Mesenchymal stem cell (in vitro differentiated cells and primary cell): ENCODE measurements around the gene PDE2A.

Experiments
- DNase-seq: peaks from one replicate; pipeline ENCODE4 v3.0.0-alpha.2; 2013
- H2AFZ ChIP-seq: one replicate; pipeline ENCODE4 v1.6.1; 2013; ENCODE audit warnings: low read depth, mild to moderate bottlenecking, control low read depth, inconsistent platforms, low read length, moderate library complexity
- H2AK5ac ChIP-seq: 2 replicates; pipeline ENCODE4 v1.6.1; 2013; ENCODE audit warnings: low read length, moderate library complexity, mild to moderate bottlenecking, inconsistent platforms; ENCODE audit not compliant: severe bottlenecking
- H2BK120ac ChIP-seq: one replicate; pipeline ENCODE4 v1.6.1; 2013; ENCODE audit warnings: low read depth, mild to moderate bottlenecking, inconsistent platforms, low read length, moderate library complexity
- H2BK12ac ChIP-seq, 2 experiments: one replicate each; pipeline ENCODE4 v1.6.1; 2013; ENCODE audit warnings: inconsistent platforms in 2 of 2, low read length in 2 of 2, mild to moderate bottlenecking in 2 of 2, moderate library complexity in 2 of 2, control low read depth in 1 of 2
- H2BK15ac ChIP-seq: one replicate; pipeline ENCODE4 v1.6.1; 2013; ENCODE audit warnings: mild to moderate bottlenecking, low read depth, inconsistent platforms; ENCODE audit not compliant: poor library complexity, severe bottlenecking
- H2BK5ac ChIP-seq: 2 replicates; pipeline ENCODE4 v1.6.1; 2013; ENCODE audit warnings: low read depth, mild to moderate bottlenecking, low read length, control low read depth, inconsistent platforms; ENCODE audit not compliant: poor library complexity, severe bottlenecking
- H3K14ac ChIP-seq, 2 experiments: one replicate each; pipeline ENCODE4 v1.6.1; 2013; ENCODE audit warnings: inconsistent platforms in 2 of 2, low read length in 2 of 2, control low read depth in 1 of 2, mild to moderate bottlenecking in 1 of 2, moderate library complexity in 1 of 2
- H3K18ac ChIP-seq, 2 experiments: one replicate each; pipeline ENCODE4 v1.6.1; 2013; ENCODE audit warnings: inconsistent platforms in 2 of 2, low read length in 2 of 2, control low read depth in 1 of 2, low read depth in 1 of 2, mild to moderate bottlenecking in 1 of 2
- H3K23ac ChIP-seq, 2 experiments: one replicate each; pipeline ENCODE4 v1.6.1; 2013; ENCODE audit warnings: inconsistent platforms in 2 of 2, low read length in 2 of 2, mild to moderate bottlenecking in 2 of 2, moderate library complexity in 2 of 2, control low read depth in 1 of 2
- H3K27ac ChIP-seq: 2 replicates; pipeline ENCODE4 v1.5.1; 2013; ENCODE audit warnings: mild to moderate bottlenecking, moderate library complexity, low read length, control low read depth, inconsistent platforms; ENCODE audit not compliant: poor library complexity, severe bottlenecking
- H3K27me3 ChIP-seq, 2 experiments: 2 replicates each; pipeline versions ENCODE4 v1.6.1 to v1.7.0; 2013; ENCODE audit warnings: low read length in 2 of 2, mild to moderate bottlenecking in 2 of 2, moderate library complexity in 2 of 2, control low read depth in 1 of 2, inconsistent platforms in 1 of 2; ENCODE audit not compliant: control insufficient read depth in 1 of 2, insufficient read depth in 1 of 2
- H3K36me3 ChIP-seq, 2 experiments: 2 replicates each; pipeline versions ENCODE4 v1.6.1 to v1.7.0; 2013; ENCODE audit warnings: low read length in 2 of 2, control low read depth in 1 of 2, inconsistent platforms in 1 of 2, low read depth in 1 of 2, mild to moderate bottlenecking in 1 of 2; ENCODE audit not compliant: insufficient read depth in 2 of 2, control insufficient read depth in 1 of 2
- H3K4ac ChIP-seq, 2 experiments: one replicate each; pipeline ENCODE4 v1.6.1; 2013; ENCODE audit warnings: inconsistent platforms in 2 of 2, low read length in 2 of 2, mild to moderate bottlenecking in 2 of 2, moderate library complexity in 2 of 2, control low read depth in 1 of 2, low read depth in 1 of 2
- H3K4me1 ChIP-seq: 2 replicates; pipeline ENCODE4 v1.6.1; 2013; ENCODE audit warnings: low read depth, low read length, control low read depth; ENCODE audit not compliant: control insufficient read depth, insufficient read depth
- H3K4me2 ChIP-seq: 2 replicates; pipeline ENCODE4 v1.6.1; 2013; ENCODE audit warnings: low read length, mild to moderate bottlenecking, inconsistent platforms; ENCODE audit not compliant: poor library complexity, severe bottlenecking
- H3K4me3 ChIP-seq, 2 experiments: 2 replicates each; pipeline versions ENCODE4 v1.5.1 to v1.7.0; 2013; ENCODE audit warnings: low read length in 2 of 2, mild to moderate bottlenecking in 2 of 2, control low read depth in 1 of 2, low read depth in 1 of 2; ENCODE audit not compliant: insufficient read depth in 1 of 2
- H3K79me1 ChIP-seq: replicated peaks from 2 replicates; pipeline ENCODE4 v1.6.1; 2013; ENCODE audit warnings: mild to moderate bottlenecking, control low read depth, low read length, inconsistent platforms; ENCODE audit not compliant: poor library complexity, severe bottlenecking
- H3K9ac ChIP-seq: 2 replicates; pipeline ENCODE4 v1.7.0; 2013; ENCODE audit warnings: mild to moderate bottlenecking, low read length, moderate library complexity
- H3K9me3 ChIP-seq: 2 replicates; pipeline ENCODE4 v1.7.0; 2013; ENCODE audit warnings: mild to moderate bottlenecking, low read length; ENCODE audit not compliant: control insufficient read depth
- H4K8ac ChIP-seq: one replicate; pipeline ENCODE4 v1.6.1; 2013; ENCODE audit warnings: inconsistent platforms, mild to moderate bottlenecking, low read length, moderate library complexity
- H4K91ac ChIP-seq: one replicate; pipeline ENCODE4 v1.6.1; 2013; ENCODE audit warnings: mild to moderate bottlenecking, low read length, inconsistent platforms
- WGBS: methylation state at CpG from one replicate; pipeline ENCODE4 v1.1.7; 2013; ENCODE audit warnings: mixed read lengths; 5-methylcytosine and 5-hydroxymethylcytosine counted together

PDE2A gene

DNA sequence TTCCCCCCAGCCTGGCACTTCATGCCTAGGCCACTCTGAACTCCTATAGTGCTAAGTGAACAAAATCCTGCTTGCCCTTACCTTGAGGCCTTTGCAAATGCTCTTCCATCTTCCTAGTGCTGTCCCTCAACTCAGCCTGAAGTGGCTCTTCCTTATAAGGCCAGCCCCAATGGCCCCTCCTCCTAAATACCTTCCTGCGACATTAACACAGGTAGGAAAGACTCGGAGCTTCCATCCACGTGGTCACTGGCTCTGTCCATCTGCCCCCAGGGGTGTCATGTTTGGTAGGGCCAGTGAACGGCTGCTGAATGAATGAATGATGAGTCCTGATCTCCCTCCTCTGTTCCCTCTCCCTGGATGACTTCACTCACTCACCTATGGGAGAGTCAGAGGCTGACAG, 4.2 kb downstream of the PDE2A start:
- Histone ChIP-seq H4K8ac (no peak overlapping the region), H3K27me3 (peaks cover 90 to 95% of the 10 kb centered on the region in 2 experiments), H3K9me3 (peaks cover 11% of the 10 kb centered on the region), H2BK15ac (no peak overlapping the region), H3K79me1 (no peaks in the 10 kb centered on the region), H3K9ac (no peak overlapping the region), H3K18ac (no peak overlapping the region), H3K4me1 (peaks cover 4% of the 10 kb centered on the region), H3K36me3 (no peaks in the 10 kb centered on the region), H4K91ac (no peak overlapping the region), H3K23ac (no peak overlapping the region), H2BK5ac (no peak overlapping the region), H3K14ac (no peak overlapping the region), H3K4ac (no peak overlapping the region), H3K27ac (no peak overlapping the region), H2AK5ac (no peak overlapping the region), H2AFZ (no peak overlapping the region), H3K4me3 (no peak overlapping the region), H3K4me2 (no peak overlapping the region), H2BK120ac (no peak overlapping the region), H2BK12ac (no peak overlapping the region)
- WGBS: 47% methylated on average over 4 of the region's 4 CpGs
- no peak for DNase-seq

DNA sequence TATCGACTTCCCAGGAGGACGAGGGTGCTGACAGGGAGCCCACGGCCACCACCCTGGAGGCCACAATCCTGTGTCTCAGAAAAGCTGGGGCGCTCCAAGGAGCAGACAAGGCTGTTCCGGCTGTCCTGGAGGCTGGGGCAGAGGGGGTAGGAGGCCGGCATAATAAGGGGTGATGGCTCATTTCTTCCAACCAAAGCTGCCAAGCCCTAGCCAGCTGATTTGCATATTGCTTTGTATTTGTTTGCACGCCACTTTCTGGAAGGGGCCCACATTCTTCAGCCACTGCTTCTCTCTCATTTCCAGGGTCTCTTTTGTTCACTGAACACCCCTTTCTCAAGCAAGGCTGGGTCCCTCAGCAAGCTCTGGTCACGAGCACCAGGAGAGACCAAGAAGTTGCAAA, 4.7 kb downstream of the PDE2A start:
- Histone ChIP-seq H3K4me3 (no peak overlapping the region), H3K4me1 (peaks cover 4% of the 10 kb centered on the region), H2BK120ac (no peak overlapping the region), H3K14ac (no peak overlapping the region), H2AK5ac (no peak overlapping the region), H3K4me2 (no peak overlapping the region), H2AFZ (no peak overlapping the region), H3K27me3 (peaks cover 85 to 92% of the 10 kb centered on the region in 2 experiments), H3K79me1 (no peaks in the 10 kb centered on the region), H2BK12ac (no peak overlapping the region), H3K23ac (no peak overlapping the region), H3K9ac (no peak overlapping the region), H3K4ac (no peak overlapping the region), H4K91ac (no peak overlapping the region), H3K27ac (no peak overlapping the region), H3K36me3 (no peaks in the 10 kb centered on the region), H4K8ac (no peak overlapping the region), H2BK5ac (no peak overlapping the region), H3K18ac (no peak overlapping the region), H2BK15ac (no peak overlapping the region), H3K9me3 (peaks cover 11% of the 10 kb centered on the region)
- 75% methylated on average over 7 of the region's 8 CpGs for WGBS
- no peak for DNase-seq

DNA sequence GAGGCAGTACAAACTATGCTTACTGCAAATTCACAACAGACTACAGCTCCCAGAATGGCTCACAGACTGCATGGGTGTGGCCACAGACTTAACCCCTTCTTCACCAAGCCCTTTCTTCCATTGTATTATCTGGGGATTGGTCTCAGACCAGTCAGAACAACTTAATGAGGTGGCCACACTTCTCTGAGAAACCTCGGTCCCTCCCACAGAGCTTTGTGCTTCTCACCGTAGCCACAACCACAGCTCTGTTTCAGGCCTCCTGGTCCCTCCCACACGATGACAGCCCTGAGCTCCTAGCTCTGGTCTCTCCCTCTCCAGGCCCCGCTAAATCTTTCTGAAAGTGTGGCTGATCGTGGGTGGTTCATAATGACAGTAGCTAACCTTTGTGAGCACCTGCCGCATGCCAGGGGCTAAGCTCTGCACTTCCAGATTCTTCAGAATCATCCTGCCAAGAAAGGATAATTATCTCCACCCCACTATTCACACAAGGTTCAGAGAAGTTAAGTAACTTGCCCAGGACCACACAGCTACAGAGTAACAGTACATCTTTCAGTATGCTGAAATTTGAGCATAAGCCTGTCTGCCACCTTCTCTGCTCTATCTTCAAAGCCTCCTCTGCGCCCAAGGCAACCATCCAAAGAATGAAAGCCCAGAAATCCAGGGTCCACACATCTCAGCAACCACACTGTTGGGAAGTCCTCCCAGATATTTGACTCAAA, 5.4 kb downstream of the PDE2A start:
- no peak overlapping the region for H2BK15ac ChIP-seq
- H2BK12ac ChIP-seq: no peak overlapping the region
- H2AK5ac ChIP-seq: no peak overlapping the region
- peaks cover 80 to 87% of the 10 kb centered on the region in 2 experiments for H3K27me3 ChIP-seq
- no peaks in the 10 kb centered on the region for H3K79me1 ChIP-seq
- H3K9ac ChIP-seq: no peak overlapping the region
- no peak overlapping the region for H3K4me2 ChIP-seq
- H3K4me3 ChIP-seq: no peak overlapping the region
- no peak overlapping the region for H4K91ac ChIP-seq
- H2BK120ac ChIP-seq: no peak overlapping the region
- DNase-seq: no peak
- peaks cover 11% of the 10 kb centered on the region for H3K9me3 ChIP-seq
- no peak overlapping the region for H2BK5ac ChIP-seq
- no peak overlapping the region for H4K8ac ChIP-seq
- 82% methylated on average over 7 of the region's 7 CpGs for WGBS
- H3K36me3 ChIP-seq: no peaks in the 10 kb centered on the region
- no peak overlapping the region for H3K4ac ChIP-seq
- H3K23ac ChIP-seq: no peak overlapping the region
- no peak overlapping the region for H2AFZ ChIP-seq
- no peak overlapping the region for H3K18ac ChIP-seq
- no peak overlapping the region for H3K14ac ChIP-seq
- H3K4me1 ChIP-seq: no peaks in the 10 kb centered on the region
- no peak overlapping the region for H3K27ac ChIP-seq

DNA sequence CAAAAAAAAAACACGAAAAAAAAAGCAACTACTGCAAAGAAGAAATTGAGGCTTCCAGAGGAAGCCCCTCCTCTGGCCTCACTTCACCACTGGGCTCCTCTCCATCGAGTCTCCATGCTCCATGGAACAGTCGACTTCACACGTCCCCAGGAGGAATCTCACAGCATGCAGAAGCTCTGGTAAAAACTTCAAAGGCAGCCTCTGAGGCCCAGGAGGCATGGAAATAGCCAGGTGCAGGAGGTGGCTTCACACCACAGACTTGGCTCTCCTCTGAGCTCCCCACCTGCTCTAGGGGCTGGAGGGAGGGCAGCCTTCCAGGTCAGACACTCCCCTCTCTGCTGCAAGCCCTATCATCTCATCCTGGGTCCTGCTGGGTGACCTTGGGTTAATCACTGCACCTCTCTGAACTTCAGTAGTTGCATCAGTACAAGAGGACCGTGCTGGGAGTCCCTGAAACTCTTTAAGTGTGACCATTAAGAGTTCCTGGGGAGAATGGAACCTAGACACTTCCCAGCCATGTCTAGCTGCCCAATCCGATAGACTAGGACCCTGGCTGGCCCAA, 8.2 kb downstream of the PDE2A start:
- WGBS: 30% methylated on average over 6 of the region's 6 CpGs
- no peak overlapping the region for H3K27ac ChIP-seq
- H4K8ac ChIP-seq: no peak overlapping the region
- no peaks in the 10 kb centered on the region for H3K36me3 ChIP-seq
- H3K9me3 ChIP-seq: peaks cover 11% of the 10 kb centered on the region
- no peak overlapping the region for H2BK5ac ChIP-seq
- H2AK5ac ChIP-seq: no peak overlapping the region
- no peak overlapping the region for H3K14ac ChIP-seq
- H3K79me1 ChIP-seq: no peaks in the 10 kb centered on the region
- H3K4me1 ChIP-seq: no peaks in the 10 kb centered on the region
- DNase-seq: no peak
- peak overlapping the region in 1 of 2 experiments; percentile 43 for H3K23ac ChIP-seq
- H3K4ac ChIP-seq: no peak overlapping the region
- H3K9ac ChIP-seq: no peak overlapping the region
- H4K91ac ChIP-seq: no peak overlapping the region
- H3K4me3 ChIP-seq: no peak overlapping the region
- H2BK15ac ChIP-seq: no peak overlapping the region
- H3K18ac ChIP-seq: no peak overlapping the region
- H2BK120ac ChIP-seq: no peak overlapping the region
- H2AFZ ChIP-seq: no peak overlapping the region
- no peak overlapping the region for H2BK12ac ChIP-seq
- peaks cover 77 to 88% of the 10 kb centered on the region in 2 experiments for H3K27me3 ChIP-seq
- H3K4me2 ChIP-seq: no peak overlapping the region
